Fibroblast of skin of left quadriceps (primary cell): ENCODE measurements around the gene FBLN2.

Experiments used
- DNase-seq, 2 experiments: peaks; one replicate each; pipeline ENCODE4 v3.0.0-alpha.2; 2013; ENCODE audit warnings: low read depth in 2 of 2

Gene FBLN2

GRCh38 chr3:13566769-13567310 is 17.9 kb downstream of the FBLN2 start:
- DNase-seq: no peak

- no peak for DNase-seq
Measured at GRCh38 chr3:13567684-13568514, 19.0 kb downstream of the FBLN2 start.

DNA sequence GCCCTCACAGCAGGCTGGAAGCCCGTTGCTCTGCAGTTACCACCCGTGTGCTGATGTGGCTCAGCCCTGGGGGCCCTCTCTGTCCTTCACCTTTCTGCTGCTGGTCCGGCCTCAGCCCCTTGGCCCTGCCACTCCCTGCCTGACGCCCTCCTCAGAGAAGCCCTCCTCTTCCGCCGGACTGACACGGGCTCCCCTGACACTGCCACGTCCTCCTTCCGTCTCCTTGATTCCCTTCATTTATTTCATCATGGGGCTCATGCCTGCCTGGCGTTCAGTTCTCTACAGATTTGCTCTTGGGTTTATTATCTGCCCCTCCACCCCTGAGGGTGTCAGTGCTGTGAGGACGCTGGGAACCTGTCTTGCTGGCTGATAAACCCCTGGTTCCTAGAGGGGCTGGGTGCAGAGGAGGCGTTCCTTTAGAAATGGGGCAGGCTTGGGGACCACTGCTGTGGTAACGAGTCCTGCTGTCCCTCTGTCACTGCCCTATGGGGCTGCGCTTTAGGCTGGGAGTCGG is 19.6 kb downstream of the FBLN2 start:
- DNase-seq: no peak

DNA sequence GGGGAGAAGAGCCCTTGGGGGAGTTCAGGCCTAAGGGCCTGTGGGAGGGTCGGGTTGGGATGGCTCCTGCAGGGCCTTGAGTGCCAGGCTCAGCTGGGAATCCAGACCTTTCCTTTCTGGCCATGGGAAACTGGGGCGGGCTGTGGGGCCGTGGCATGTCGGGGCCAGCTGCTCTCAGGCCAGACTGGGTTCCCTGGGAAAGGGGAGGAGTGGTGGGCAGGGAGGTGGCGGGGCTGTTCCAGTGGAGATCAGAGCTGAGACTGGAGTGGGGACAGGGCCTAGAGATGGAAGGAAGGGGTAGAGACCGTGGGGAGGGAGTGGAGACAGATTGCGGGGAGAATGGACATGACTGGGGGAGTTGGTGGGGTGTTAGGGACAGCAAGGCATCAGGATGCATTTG is 20.3 kb downstream of the FBLN2 start:
- no peak for DNase-seq

DNA sequence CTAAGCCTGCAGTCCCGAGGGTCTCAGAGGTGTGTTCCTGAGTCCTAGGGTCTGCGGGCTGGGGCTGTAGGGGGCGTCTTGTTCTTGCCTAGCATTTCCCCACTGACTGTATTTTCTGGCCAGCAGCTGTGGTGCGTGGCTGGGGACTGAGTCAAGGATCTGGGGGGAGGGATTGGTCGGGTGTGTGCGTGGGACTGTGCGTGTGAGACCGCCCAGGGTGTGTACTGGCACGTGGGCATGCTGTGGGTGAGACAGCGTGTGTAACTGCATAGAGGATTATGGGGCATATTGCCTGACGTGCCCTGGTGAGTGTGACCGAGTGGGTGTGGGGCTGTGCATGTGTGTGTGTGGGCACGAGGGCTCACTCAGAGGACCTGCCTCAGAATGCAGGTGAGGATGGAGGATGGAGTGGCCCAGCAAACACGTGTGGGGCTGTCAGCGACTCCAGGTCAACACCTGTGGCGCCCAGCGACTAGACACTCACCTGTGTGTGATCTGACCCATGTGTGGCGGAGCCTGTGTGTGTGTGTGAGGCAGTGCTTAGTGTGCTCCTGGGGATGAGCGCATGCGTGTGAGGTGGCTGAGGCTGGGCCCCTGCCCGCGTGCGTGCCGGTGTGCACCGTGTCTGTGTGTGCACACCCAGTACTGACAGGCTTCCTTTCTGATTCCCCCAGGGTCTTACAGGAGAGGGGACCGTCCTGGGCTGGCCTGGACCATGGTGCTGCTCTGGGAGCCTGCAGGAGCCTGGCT is 20.9 kb downstream of the FBLN2 start:
- DNase-seq: no peak

GRCh38 chr3:13570391-13571194 is 21.7 kb downstream of the FBLN2 start:
- DNase-seq: no peak

- DNase-seq: no peak
Measured at GRCh38 chr3:13571264-13571663, 22.3 kb downstream of the FBLN2 start.

DNA sequence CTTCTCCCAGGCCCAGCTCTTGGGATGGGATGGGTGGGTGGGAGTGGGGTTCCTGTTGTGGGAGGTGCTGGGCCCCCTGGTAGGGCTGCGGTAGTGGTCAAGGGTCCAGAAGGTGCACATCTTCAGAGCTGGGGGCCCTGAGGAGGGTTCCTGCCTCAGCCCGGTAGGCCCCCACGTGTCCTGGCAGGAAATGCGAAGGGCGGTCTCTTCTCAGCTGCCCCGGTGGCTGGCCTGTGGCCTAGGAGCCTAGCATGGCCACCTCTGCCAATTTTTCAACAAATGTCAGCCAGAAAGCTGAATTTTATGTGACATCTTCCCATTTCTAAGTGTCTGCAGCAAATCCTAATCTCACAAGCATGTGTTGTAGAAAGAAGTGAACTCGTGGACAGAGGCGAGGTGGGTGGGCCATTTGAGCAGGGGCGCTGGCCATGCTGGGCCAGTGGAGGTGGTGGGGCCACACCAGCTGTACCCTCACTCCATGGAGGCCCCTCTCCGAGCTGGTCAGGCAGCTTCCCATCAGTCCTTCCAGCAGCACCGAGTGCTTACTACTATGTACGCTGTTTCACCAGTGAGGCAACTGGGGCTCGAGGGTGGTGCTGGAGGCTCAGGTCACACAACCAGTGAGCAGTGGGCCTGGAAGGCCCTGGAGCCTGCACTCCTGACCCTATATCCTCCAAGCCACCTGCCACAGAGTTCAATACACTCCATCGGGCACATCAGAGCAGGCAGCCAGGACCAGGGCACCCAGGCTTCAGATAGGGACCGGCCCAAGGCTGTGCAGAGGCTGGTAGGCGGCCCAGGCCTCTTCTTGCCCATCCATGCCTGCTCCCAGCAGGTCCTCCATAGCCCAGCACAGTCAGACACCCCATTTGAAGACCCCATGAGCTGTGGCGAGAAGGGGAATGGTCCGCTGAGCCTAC is 23.2 kb downstream of the FBLN2 start:
- no peak for DNase-seq

DNA sequence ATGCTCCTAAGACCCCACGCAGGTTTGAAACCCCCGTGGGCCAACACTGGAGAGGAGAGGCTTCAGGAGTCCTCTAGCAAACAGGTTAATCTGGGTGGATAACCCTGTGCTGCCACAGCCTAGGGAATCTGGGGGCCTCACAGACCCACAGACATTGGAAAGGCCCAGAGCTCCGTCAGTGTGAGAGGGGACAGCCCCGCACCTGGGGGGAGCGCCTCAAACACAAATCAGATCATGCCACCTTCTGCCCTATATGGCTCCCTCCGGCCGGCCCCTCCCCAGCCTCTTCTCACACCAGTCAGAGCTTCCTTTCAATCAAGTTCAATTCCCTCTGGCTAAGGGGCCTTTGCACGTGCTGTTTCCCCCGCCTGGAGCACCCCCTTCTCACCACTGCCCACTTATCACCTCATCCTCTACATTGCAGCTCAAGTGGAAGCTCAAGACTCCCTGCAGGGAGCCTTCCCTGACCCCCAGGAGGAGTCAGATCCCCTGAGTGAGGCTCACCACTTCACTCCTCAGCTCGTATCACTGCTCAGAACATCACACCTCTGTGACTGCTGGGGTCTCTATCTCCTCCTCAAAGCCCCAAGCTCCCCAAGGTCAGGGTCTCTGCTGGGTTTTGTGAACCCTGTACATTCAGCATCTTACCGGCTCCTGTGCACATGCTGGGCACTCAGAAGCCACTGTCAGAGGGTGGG is 24.1 kb downstream of the FBLN2 start:
- DNase-seq: no peak

DNA sequence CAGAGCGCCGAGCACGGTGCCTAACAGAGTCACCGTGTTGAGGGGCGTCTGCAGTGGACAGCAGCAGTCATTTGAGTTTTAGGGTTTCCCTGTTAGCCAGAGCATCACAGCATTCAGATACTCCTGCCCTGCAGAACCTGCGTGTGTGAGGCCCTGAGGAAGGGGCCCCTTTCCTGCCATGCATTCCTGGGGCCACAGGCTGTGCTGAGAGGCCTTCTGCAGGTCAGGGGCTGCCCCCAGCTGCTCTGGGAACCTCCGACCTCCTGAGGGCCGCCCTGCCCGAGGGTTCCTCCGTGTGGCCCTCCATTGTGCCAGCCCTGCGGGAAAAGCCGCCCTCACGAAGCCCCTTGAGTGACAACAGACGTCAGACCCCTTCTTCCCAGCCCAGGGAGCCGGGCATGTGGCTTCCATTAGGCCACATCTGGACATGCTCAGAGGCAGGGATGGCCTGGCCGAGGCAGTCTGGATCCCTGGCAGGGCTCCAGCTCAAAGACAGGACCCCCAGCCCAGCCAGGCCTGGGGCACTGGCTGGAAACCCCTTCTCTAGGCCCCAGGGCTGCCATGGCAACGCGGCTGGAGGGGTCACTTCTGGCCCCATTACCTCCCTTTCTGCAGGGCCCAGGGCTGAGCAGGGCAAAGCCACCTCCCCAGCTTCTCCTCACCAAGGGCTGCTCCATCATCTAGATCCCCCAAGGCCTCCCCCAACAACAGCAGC is 25.3 kb downstream of the FBLN2 start:
- DNase-seq: no peak

- no peak for DNase-seq
Measured at GRCh38 chr3:13574798-13575451, 26.0 kb downstream of the FBLN2 start.

GRCh38 chr3:13575459-13576061 is 26.6 kb downstream of the FBLN2 start:
- no peak for DNase-seq

DNA sequence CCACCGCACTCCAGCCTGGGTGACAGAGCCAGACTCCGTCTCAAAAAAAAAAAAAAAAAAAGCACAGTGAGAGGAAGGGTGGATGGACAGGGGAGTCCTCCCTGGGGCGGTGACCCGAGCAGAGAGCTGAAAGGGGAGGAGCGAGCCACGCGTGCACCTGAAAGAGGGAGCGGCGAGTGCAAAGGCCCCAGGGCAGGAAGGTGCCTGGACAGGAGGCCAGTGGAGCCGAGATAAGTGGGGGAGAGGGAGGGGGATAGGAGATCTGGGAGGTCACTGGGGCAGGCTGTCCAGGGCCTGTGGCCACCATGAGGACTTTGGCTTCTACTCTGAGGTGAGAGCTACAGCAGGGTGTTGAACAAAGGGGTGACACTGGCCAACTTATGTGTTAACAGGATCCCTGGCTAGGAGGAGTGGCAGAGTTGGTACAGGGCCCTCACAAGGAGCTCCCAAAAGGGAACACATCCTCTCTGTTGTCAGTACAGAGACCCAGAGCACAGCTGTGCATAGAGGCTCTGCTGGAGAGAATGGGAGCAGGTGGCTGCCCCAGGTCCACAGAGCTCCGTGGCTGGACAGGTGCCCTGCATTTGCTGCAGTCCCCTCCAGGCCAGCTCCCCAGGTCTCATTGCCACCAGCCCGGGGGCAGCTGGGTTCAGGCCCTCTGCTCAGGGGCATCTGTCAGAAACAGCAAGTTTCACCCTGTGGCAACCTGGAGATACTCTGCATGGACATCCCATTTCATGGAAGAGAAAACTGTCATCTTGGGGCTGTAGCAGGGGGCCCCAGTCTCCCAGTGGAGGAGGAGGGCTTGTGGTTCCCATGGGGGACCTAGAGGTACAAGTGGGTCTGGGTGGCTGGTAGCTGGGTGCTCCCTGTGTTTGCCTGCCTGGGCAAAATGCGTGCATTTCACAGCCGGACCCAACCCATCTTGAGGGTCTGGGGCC is 28.5 kb downstream of the FBLN2 start:
- DNase-seq: no peak

- no peak for DNase-seq
Measured at GRCh38 chr3:13578251-13578650, 29.3 kb downstream of the FBLN2 start.

- DNase-seq: peak; percentile 52 to 58
Measured at GRCh38 chr3:13579063-13579462, 30.1 kb downstream of the FBLN2 start.

- no peak for DNase-seq
Measured at GRCh38 chr3:13580256-13581023, 31.5 kb downstream of the FBLN2 start.
